Keratinocyte (primary cell): ENCODE measurements around the gene MTPN.

Source experiments
- EZH2 ChIP-seq: IDR thresholded peaks from one replicate; pipeline ENCODE4 v1.6.1; 2012; ENCODE audit warnings: inconsistent platforms, mild to moderate bottlenecking, low read length, moderate library complexity
- TF ChIP-seq, protein P1 (sequence below), 3 experiments: IDR thresholded peaks in 1 of 3; conservative IDR thresholded peaks in 1 of 3; optimal IDR thresholded peaks in 1 of 3; 2 replicates in 2 of 3; 3 replicates in 1 of 3; pipeline versions ENCODE3 to v1.5.1; 2011; ENCODE audit warnings: low read length in 3 of 3, mild to moderate bottlenecking in 3 of 3, moderate library complexity in 2 of 3, control low read depth in 1 of 3, inconsistent platforms in 1 of 3; ENCODE audit not compliant: insufficient read depth in 2 of 3; ENCODE audit errors: extremely low read depth in 1 of 3

DNA sequence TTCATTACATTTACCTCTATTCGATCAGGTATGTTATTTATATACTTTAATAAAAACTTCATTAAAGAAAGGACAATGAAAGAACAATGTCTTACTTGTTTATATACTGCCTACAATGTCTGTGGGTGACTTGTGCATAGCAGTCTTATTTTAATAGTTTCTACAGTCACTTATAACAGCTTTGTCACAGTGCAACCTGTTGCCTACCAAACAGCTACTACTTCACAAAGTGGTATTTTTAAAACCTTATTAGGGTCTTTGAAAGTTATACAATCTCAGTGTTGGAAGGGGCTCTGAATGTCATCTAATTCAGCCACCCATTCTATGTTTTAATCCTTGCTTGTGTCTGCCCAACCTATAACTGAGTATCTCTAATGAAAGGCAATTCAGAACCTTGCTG, 19.0 kb downstream of the MTPN start:
- TF ChIP-seq EZH2, result no peak
- TF ChIP-seq, protein P1, sequence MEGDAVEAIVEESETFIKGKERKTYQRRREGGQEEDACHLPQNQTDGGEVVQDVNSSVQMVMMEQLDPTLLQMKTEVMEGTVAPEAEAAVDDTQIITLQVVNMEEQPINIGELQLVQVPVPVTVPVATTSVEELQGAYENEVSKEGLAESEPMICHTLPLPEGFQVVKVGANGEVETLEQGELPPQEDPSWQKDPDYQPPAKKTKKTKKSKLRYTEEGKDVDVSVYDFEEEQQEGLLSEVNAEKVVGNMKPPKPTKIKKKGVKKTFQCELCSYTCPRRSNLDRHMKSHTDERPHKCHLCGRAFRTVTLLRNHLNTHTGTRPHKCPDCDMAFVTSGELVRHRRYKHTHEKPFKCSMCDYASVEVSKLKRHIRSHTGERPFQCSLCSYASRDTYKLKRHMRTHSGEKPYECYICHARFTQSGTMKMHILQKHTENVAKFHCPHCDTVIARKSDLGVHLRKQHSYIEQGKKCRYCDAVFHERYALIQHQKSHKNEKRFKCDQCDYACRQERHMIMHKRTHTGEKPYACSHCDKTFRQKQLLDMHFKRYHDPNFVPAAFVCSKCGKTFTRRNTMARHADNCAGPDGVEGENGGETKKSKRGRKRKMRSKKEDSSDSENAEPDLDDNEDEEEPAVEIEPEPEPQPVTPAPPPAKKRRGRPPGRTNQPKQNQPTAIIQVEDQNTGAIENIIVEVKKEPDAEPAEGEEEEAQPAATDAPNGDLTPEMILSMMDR (optimal IDR thresholded peaks at IDR 0.05 in 1 of 3, IDR thresholded peaks at IDR 0.05 in 1 of 3, conservative IDR thresholded peaks at IDR 0.05 in 1 of 3; ENCODE audit: extremely low read depth in 1 of 3, insufficient read depth in 2 of 3, low read length in 3 of 3), result no peak
